SU-DHL-6 (cell line): ENCODE measurements around the gene MED8.

ENCODE experiments used
- H2AFZ ChIP-seq: fragments of 200-600 bp; sonication (generic); 2 replicates; pipeline ENCODE4 v1.6.1; 2014; ENCODE audit warnings: low read depth, mild to moderate bottlenecking, moderate library complexity, mixed read lengths, antibody characterized with exemption, low read length; ENCODE audit not compliant: severe bottlenecking
- H3F3A ChIP-seq: fragments of 200-600 bp; shearing (Covaris generic); 2 replicates; pipeline ENCODE4 v1.6.0; 2016; ENCODE audit warnings: antibody characterized with exemption, mild to moderate bottlenecking; ENCODE audit not compliant: insufficient read depth
- H3K27ac ChIP-seq: fragments of 200-600 bp; sonication (generic); 2 replicates; pipeline ENCODE4 v1.5.1; 2016; ENCODE audit warnings: low read depth, mild to moderate bottlenecking, low read length, moderate library complexity, mixed read lengths
- H3K27me3 ChIP-seq: fragments of 200-600 bp; sonication (generic), shearing (Covaris generic); 2 replicates; pipeline ENCODE4 v1.6.0; 2014; ENCODE audit warnings: mild to moderate bottlenecking, low read length
- H3K36me3 ChIP-seq: fragments of 200-600 bp; sonication (generic); 2 replicates; pipeline ENCODE4 v1.6.1; 2014; ENCODE audit warnings: mild to moderate bottlenecking, low read length, mixed read lengths
- H3K4me2 ChIP-seq: fragments of 300-600, 200-600 bp; shearing (Covaris generic), sonication (generic); 2 replicates; pipeline ENCODE4 v1.6.0; 2014; ENCODE audit warnings: low read length, low read depth, mild to moderate bottlenecking; ENCODE audit not compliant: poor library complexity, severe bottlenecking
- H3K4me3 ChIP-seq: fragments of 200-600 bp; sonication (generic); 2 replicates; pipeline ENCODE4 v1.5.1; 2014; ENCODE audit warnings: antibody characterized with exemption, low read length, mild to moderate bottlenecking, mixed read lengths; ENCODE audit not compliant: insufficient read depth, poor library complexity, severe bottlenecking
- H3K79me2 ChIP-seq: fragments of 200-600 bp; sonication (generic); 2 replicates; pipeline ENCODE4 v1.6.1; 2014; ENCODE audit warnings: mild to moderate bottlenecking, low read length, moderate library complexity; ENCODE audit not compliant: insufficient read depth
- H3K9ac ChIP-seq: fragments of 200-600 bp; sonication (generic); 2 replicates; pipeline ENCODE4 v1.7.0; 2014; ENCODE audit warnings: mild to moderate bottlenecking, low read length
- H3K9me2 ChIP-seq: fragments of 200-600 bp; sonication (generic); replicated peaks from 2 replicates; pipeline ENCODE4 v1.6.1; 2014; ENCODE audit warnings: low read length; ENCODE audit not compliant: insufficient read depth
- H3K9me3 ChIP-seq: fragments of 200-600 bp; sonication (generic); 2 replicates; pipeline ENCODE4 v1.6.1; 2014; ENCODE audit warnings: low read length, mixed read lengths; ENCODE audit not compliant: insufficient read depth
- H4K20me1 ChIP-seq: fragments of 200-600 bp; sonication (generic); 2 replicates; pipeline ENCODE4 v1.6.1; 2014; ENCODE audit warnings: low read depth, mild to moderate bottlenecking, antibody characterized with exemption, low read length, moderate library complexity, mixed read lengths
- EZH2phosphoT487 ChIP-seq: fragments of 200-600 bp; sonication (generic), shearing (Covaris generic); conservative IDR thresholded peaks from 2 replicates; pipeline ENCODE4 v1.6.1; 2018; ENCODE audit warnings: mild to moderate bottlenecking, antibody characterized with exemption, low read length, moderate library complexity, mixed read lengths
- TF ChIP-seq, protein P1 (sequence below): fragments of 200-600 bp; sonication (generic); IDR thresholded peaks from one replicate; pipeline ENCODE4 v1.5.1; 2017; ENCODE audit warnings: antibody characterized with exemption, mild to moderate bottlenecking, low read length, moderate library complexity; ENCODE audit not compliant: insufficient read depth, poor library complexity, severe bottlenecking

The MED8 gene, protein sequence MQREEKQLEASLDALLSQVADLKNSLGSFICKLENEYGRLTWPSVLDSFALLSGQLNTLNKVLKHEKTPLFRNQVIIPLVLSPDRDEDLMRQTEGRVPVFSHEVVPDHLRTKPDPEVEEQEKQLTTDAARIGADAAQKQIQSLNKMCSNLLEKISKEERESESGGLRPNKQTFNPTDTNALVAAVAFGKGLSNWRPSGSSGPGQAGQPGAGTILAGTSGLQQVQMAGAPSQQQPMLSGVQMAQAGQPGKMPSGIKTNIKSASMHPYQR

DNA sequence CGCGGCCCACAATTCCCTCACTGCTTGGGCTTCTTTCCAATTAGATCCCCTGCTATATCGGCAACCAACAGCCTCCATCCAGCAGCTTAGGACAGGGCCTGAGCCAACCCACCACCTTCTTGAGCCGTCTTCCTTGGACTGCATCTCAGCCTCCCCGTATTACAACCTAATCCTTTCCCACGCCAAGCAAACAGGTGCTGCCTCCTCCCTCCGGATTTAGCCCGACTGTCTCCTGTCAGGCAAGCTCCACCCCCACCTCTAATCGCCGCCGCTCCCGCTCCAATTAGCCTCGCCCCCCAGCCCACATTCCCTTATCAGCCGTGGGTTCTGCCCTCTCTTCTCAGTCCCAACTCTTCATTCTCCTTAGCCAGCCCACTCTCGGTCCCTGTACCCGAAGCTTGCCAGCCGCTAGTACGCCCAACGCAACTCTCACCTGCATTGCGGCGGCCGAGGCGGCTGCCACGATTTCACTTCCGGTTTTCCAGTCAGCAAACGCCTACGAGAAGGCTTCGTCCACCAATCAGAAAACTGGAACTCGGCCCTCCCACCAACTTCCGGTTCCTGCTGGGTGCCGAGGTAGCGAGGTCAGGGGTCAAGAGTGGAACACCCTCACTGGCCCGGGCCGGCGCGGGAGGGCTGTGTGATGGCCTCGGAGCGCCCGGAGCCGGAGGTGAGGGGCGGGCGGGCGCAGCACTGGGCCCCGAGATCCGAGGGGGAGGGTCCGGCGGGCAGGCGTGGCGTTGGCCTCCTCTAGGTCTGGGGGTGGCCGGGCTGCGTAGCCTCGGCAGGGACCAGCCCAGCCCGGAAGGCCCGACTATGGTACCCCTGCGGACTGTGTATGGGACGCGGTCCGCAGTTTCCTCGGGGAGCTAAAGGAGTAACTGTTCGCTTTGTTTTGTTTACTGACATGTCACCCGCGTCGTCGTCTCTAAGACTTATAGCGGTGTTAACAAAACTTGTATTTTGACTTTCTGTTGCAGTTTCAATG is at the start of gene MED8, which contains the start of gene SZT2:
Gene MED8, minus strand, starts transcription at position 475 of the 988 bp plus-strand sequence. Its CDS starts 36 bp downstream, at position 439.
Gene SZT2, plus strand, starts transcription at position 574 of the 988 bp plus-strand sequence. Its CDS starts 70 bp downstream, at position 644.
- TF ChIP-seq, protein P1, sequence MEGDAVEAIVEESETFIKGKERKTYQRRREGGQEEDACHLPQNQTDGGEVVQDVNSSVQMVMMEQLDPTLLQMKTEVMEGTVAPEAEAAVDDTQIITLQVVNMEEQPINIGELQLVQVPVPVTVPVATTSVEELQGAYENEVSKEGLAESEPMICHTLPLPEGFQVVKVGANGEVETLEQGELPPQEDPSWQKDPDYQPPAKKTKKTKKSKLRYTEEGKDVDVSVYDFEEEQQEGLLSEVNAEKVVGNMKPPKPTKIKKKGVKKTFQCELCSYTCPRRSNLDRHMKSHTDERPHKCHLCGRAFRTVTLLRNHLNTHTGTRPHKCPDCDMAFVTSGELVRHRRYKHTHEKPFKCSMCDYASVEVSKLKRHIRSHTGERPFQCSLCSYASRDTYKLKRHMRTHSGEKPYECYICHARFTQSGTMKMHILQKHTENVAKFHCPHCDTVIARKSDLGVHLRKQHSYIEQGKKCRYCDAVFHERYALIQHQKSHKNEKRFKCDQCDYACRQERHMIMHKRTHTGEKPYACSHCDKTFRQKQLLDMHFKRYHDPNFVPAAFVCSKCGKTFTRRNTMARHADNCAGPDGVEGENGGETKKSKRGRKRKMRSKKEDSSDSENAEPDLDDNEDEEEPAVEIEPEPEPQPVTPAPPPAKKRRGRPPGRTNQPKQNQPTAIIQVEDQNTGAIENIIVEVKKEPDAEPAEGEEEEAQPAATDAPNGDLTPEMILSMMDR = no peak
- no peak for TF ChIP-seq EZH2phosphoT487
- H3K79me2 ChIP-seq = peaks cover 34% of the 10 kb centered on the region
- no peaks in the 10 kb centered on the region for H3K9me2 ChIP-seq

DNA sequence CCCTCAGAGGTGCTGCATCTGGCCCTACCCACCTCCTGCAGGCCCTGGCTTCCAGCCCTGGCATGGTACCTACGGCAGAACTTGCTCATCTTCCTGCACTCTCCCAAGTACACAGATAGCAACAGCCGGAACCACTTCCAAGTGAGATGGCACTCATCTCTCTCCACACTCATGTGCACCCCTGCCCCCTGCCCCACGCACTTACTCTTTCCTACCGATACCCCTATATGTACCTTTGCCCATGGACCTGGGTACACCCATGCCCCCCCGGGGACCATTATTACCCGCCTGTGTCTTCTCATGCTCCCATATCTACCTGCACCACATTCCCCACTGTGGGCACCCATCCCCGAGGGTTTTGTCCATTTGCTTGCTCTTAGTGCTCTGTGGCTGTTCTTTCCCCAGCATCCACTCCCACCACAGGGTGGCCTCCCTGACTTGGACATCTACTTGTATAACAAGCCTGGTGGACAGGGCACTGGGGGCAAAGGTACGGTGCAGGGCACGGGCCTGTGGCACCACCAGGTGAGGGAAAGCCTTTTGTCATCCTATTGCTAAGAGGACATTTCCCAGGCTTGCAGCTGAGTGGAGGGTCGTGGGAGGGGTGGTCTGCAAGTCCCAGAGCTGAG is 49.5 kb upstream of the MED8 start:
- no peak overlapping the region for H2AFZ ChIP-seq
- H3K9me3 ChIP-seq = no peaks in the 10 kb centered on the region
- H3K27me3 ChIP-seq = no peaks in the 10 kb centered on the region
- no peak overlapping the region for H3K4me2 ChIP-seq
- no peaks in the 10 kb centered on the region for H3K79me2 ChIP-seq
- H3F3A ChIP-seq = no peaks in the 10 kb centered on the region
- H3K27ac ChIP-seq = no peak overlapping the region
- H3K9ac ChIP-seq = no peak overlapping the region
- TF ChIP-seq EZH2phosphoT487 = no peak
- no peaks in the 10 kb centered on the region for H3K36me3 ChIP-seq
- no peaks in the 10 kb centered on the region for H3K9me2 ChIP-seq
- no peaks in the 10 kb centered on the region for H4K20me1 ChIP-seq
- no peak overlapping the region for H3K4me3 ChIP-seq

More for the DNA sequence above, at the start of gene MED8, which contains the start of gene SZT2:
- peak within 1 kb of the TSS; percentile 86 for H3K4me2 ChIP-seq
- peak within 1 kb of the TSS; percentile 45; the same call in 1 of the 2 replicates for H3K27ac ChIP-seq
- no peaks in the 10 kb centered on the region for H3K9me3 ChIP-seq
- peak within 1 kb of the TSS; percentile 80 for H3K4me3 ChIP-seq
- H4K20me1 ChIP-seq = no peaks in the 10 kb centered on the region
- no peaks in the 10 kb centered on the region for H3K36me3 ChIP-seq
- no peaks in the 10 kb centered on the region for H3F3A ChIP-seq
- H3K27me3 ChIP-seq = no peaks in the 10 kb centered on the region
- peak within 1 kb of the TSS; percentile 75 for H3K9ac ChIP-seq
- peak within 1 kb of the TSS; percentile 54 for H2AFZ ChIP-seq

DNA sequence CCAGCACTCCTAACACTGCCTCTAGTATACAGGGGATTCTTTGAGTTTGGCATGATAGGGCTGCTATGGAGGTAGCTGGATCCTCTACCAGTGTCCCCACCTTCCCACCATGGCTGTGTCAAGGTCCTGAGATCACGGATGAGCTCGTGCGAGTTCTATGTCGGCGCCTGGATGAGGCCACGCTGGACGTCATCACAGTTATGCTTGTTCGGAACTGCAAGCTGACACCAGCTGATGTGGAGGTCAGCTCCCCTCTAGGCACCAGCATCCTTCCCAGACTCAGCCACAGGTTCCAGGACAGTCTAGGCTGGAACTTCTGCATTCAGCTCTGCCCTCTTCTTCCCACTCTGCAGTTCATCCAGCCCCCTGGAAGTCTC is 49.0 kb upstream of the MED8 start:
- H3F3A ChIP-seq = no peaks in the 10 kb centered on the region
- no peak overlapping the region for H3K27ac ChIP-seq
- H3K4me2 ChIP-seq = no peak overlapping the region
- no peak overlapping the region for H3K4me3 ChIP-seq
- H4K20me1 ChIP-seq = no peaks in the 10 kb centered on the region
- H3K27me3 ChIP-seq = no peaks in the 10 kb centered on the region
- H3K9me3 ChIP-seq = no peaks in the 10 kb centered on the region
- H3K9ac ChIP-seq = no peak overlapping the region
- no peak for TF ChIP-seq EZH2phosphoT487
- TF ChIP-seq, protein P1 = no peak
- H2AFZ ChIP-seq = no peak overlapping the region
- H3K79me2 ChIP-seq = no peaks in the 10 kb centered on the region
- no peaks in the 10 kb centered on the region for H3K9me2 ChIP-seq
- H3K36me3 ChIP-seq = no peaks in the 10 kb centered on the region
